Keratinocyte (primary cell): ENCODE results near the gene KIDINS220.

ENCODE experiments used
- EZH2 ChIP-seq: IDR thresholded peaks from one replicate; pipeline ENCODE4 v1.6.1; 2012; ENCODE audit warnings: inconsistent platforms, mild to moderate bottlenecking, low read length, moderate library complexity
- TF ChIP-seq, protein P1 (sequence below), 3 experiments: IDR thresholded peaks in 1 of 3; conservative IDR thresholded peaks in 1 of 3; optimal IDR thresholded peaks in 1 of 3; 2 replicates in 2 of 3; 3 replicates in 1 of 3; pipeline versions ENCODE3 to v1.5.1; 2011; ENCODE audit warnings: low read length in 3 of 3, mild to moderate bottlenecking in 3 of 3, moderate library complexity in 2 of 3, control low read depth in 1 of 3, inconsistent platforms in 1 of 3; ENCODE audit not compliant: insufficient read depth in 2 of 3; ENCODE audit errors: extremely low read depth in 1 of 3

DNA sequence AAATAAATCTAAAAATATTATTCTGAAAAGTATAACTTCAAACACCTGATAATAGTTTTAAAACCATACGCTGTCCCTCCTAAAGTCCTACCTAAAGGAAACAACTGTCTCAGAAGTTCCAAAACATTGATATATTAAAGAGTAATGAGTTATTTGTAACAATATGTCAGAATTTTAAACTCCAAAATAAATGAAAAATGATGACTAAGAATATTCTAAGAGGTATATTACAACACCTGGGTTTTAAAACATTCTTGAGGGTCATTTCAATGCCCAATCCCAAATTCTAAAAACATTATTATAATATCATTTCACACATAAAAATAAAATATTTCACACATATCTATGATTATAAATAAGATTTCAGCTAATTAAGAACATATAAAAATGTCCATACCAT is 20.2 kb downstream of the KIDINS220 start:
- TF ChIP-seq, protein P1, sequence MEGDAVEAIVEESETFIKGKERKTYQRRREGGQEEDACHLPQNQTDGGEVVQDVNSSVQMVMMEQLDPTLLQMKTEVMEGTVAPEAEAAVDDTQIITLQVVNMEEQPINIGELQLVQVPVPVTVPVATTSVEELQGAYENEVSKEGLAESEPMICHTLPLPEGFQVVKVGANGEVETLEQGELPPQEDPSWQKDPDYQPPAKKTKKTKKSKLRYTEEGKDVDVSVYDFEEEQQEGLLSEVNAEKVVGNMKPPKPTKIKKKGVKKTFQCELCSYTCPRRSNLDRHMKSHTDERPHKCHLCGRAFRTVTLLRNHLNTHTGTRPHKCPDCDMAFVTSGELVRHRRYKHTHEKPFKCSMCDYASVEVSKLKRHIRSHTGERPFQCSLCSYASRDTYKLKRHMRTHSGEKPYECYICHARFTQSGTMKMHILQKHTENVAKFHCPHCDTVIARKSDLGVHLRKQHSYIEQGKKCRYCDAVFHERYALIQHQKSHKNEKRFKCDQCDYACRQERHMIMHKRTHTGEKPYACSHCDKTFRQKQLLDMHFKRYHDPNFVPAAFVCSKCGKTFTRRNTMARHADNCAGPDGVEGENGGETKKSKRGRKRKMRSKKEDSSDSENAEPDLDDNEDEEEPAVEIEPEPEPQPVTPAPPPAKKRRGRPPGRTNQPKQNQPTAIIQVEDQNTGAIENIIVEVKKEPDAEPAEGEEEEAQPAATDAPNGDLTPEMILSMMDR (optimal IDR thresholded peaks at IDR 0.05 in 1 of 3, IDR thresholded peaks at IDR 0.05 in 1 of 3, conservative IDR thresholded peaks at IDR 0.05 in 1 of 3; ENCODE audit: extremely low read depth in 1 of 3, insufficient read depth in 2 of 3, low read length in 3 of 3): no peak
- no peak for TF ChIP-seq EZH2
